Measurements from ENCODE around the gene FOXE3.

The FOXE3 gene

GRCh38 chr1:47435506-47436303, 19.6 kb downstream of the FOXE3 start:
- no peak for DNase-seq (ENCODE audit: low read depth in 2 of 2)

- no peak for DNase-seq (ENCODE audit: low read depth in 2 of 2)
Observed at GRCh38 chr1:47436304-47436978, 20.4 kb downstream of the FOXE3 start.

GRCh38 chr1:47436979-47437446, 20.9 kb downstream of the FOXE3 start:
- DNase-seq (ENCODE audit: low read depth in 2 of 2), result no peak

- peak in 1 of 2 experiments; percentile 29 for DNase-seq (ENCODE audit: low read depth in 2 of 2)
Observed at GRCh38 chr1:47437447-47438164, 21.5 kb downstream of the FOXE3 start, which contains the start of gene FOXD2. Gene FOXD2, plus strand, starts transcription at chr1:47438044. Its CDS starts 92 bp downstream, at chr1:47438136.

- no peak for DNase-seq (ENCODE audit: low read depth in 2 of 2)
Observed at GRCh38 chr1:47438165-47439016, 22.3 kb downstream of the FOXE3 start.

GRCh38 chr1:47439017-47439818, 23.1 kb downstream of the FOXE3 start:
- DNase-seq (ENCODE audit: low read depth in 2 of 2), result no peak

- DNase-seq (ENCODE audit: low read depth in 2 of 2), result no peak
Observed at GRCh38 chr1:47439819-47440598, 23.9 kb downstream of the FOXE3 start.

GRCh38 chr1:47440599-47441081, 24.6 kb downstream of the FOXE3 start:
- DNase-seq (ENCODE audit: low read depth in 2 of 2), result no peak

- no peak for DNase-seq (ENCODE audit: low read depth in 2 of 2)
Observed at GRCh38 chr1:47441450-47442106, 25.5 kb downstream of the FOXE3 start.

- DNase-seq (ENCODE audit: low read depth in 2 of 2), result no peak
Observed at GRCh38 chr1:47442202-47442601, 26.1 kb downstream of the FOXE3 start.

GRCh38 chr1:47442842-47443529, 26.9 kb downstream of the FOXE3 start:
- no peak for DNase-seq (ENCODE audit: low read depth in 2 of 2)

- no peak for DNase-seq (ENCODE audit: low read depth in 2 of 2)
Observed at GRCh38 chr1:47443530-47444296, 27.6 kb downstream of the FOXE3 start.

GRCh38 chr1:47444297-47444561, 28.1 kb downstream of the FOXE3 start:
- no peak for DNase-seq (ENCODE audit: low read depth in 2 of 2)

GRCh38 chr1:47444562-47445465, 28.7 kb downstream of the FOXE3 start:
- no peak for DNase-seq (ENCODE audit: low read depth in 2 of 2)

GRCh38 chr1:47445823-47446550, 29.9 kb downstream of the FOXE3 start:
- DNase-seq (ENCODE audit: low read depth in 2 of 2), result no peak

Data from fibroblast of skin of left quadriceps (primary cell).